GM23338 (cell line): Measurements from ENCODE around the gene EPGN. TPM values are rescaled to one million over a fixed set of nuclear protein-coding genes. Genes with fewer than 3 reads are reported as not detected.
"Not testable (repeated sequence)": the region's sequence is repeated elsewhere in the genome, so short reads cannot be mapped to it uniquely, and the experiment has no call there.

Experiments used
- ATAC-seq: fragments of 200-7000 bp; cut with Tn5 transposase; 3 replicates; pipeline ENCODE4 v1.9.1; 2020
- DNase-seq: peaks from one replicate; pipeline ENCODE4 v3.0.0-alpha.2; 2015; ENCODE audit warnings: low spot score
- H2AFZ ChIP-seq: fragments of 200-600 bp; sonication (generic); 2 replicates; pipeline ENCODE4 v1.8.0; 2016; ENCODE audit warnings: antibody characterized with exemption, mild to moderate bottlenecking, moderate library complexity
- H3F3A ChIP-seq: fragments of 200-600 bp; sonication (generic); replicated peaks from 2 replicates; pipeline ENCODE4 v1.8.0; 2017; ENCODE audit warnings: antibody characterized with exemption, mixed run types, low read depth
- H3K27ac ChIP-seq: fragments of 200-600 bp; sonication (generic); 2 replicates; pipeline ENCODE4 v1.6.1; 2016; ENCODE audit warnings: low read depth
- H3K27me3 ChIP-seq: fragments of 200-600 bp; sonication (generic); 2 replicates; pipeline ENCODE4 v1.8.0; 2016; ENCODE audit warnings: mild to moderate bottlenecking, mixed run types, moderate library complexity; ENCODE audit not compliant: insufficient read depth
- H3K36me3 ChIP-seq: fragments of 200-600 bp; sonication (generic); 2 replicates; pipeline ENCODE4 v1.8.0; 2016; ENCODE audit warnings: mild to moderate bottlenecking; ENCODE audit not compliant: insufficient read depth
- H3K4me1 ChIP-seq: fragments of 200-600 bp; sonication (generic); 2 replicates; pipeline ENCODE4 v1.8.0; 2016; ENCODE audit warnings: mild to moderate bottlenecking, moderate library complexity; ENCODE audit not compliant: insufficient read depth
- H3K4me2 ChIP-seq: fragments of 200-600 bp; sonication (generic); 2 replicates; pipeline ENCODE4 v1.7.1; 2017; ENCODE audit warnings: mixed run types
- H3K4me3 ChIP-seq: fragments of 200-600 bp; sonication (generic); 2 replicates; pipeline ENCODE4 v1.6.1; 2016; ENCODE audit warnings: mixed run types
- H3K79me2 ChIP-seq: fragments of 200-600 bp; sonication (generic); replicated peaks from 2 replicates; pipeline ENCODE4 v1.8.0; 2017; ENCODE audit warnings: mild to moderate bottlenecking; ENCODE audit not compliant: insufficient read depth
- H3K9me2 ChIP-seq: fragments of 200-600 bp; sonication (generic); 2 replicates; pipeline ENCODE4 v1.8.0; 2017; ENCODE audit not compliant: insufficient read depth
- H4K20me1 ChIP-seq: fragments of 200-600 bp; sonication (generic); replicated peaks from 2 replicates; pipeline ENCODE4 v1.8.0; 2017; ENCODE audit warnings: mild to moderate bottlenecking; ENCODE audit not compliant: insufficient read depth
- H3K27ac Mint-ChIP-seq: 2 replicates; pipeline ENCODE4 v1.8.0; 2020; ENCODE audit warnings: inconsistent platforms, mild to moderate bottlenecking, moderate library complexity, mixed read lengths
- H3K27me3 Mint-ChIP-seq: 3 replicates; pipeline ENCODE4 v1.8.0; 2022; ENCODE audit warnings: low read depth, mild to moderate bottlenecking, moderate library complexity, mixed read lengths, inconsistent platforms; ENCODE audit not compliant: insufficient read depth, poor library complexity
- H3K36me3 Mint-ChIP-seq: 3 replicates; pipeline ENCODE4 v1.8.0; 2021; ENCODE audit warnings: low read depth, mild to moderate bottlenecking, inconsistent platforms, moderate library complexity, mixed read lengths
- H3K4me1 Mint-ChIP-seq: 3 replicates; pipeline ENCODE4 v1.8.0; 2020; ENCODE audit warnings: mild to moderate bottlenecking, inconsistent platforms, mixed read lengths
- H3K4me3 Mint-ChIP-seq: 3 replicates; pipeline ENCODE4 v1.8.0; 2021; ENCODE audit warnings: moderate library complexity, mild to moderate bottlenecking, inconsistent platforms, mixed read lengths
- H3K9me3 Mint-ChIP-seq: 3 replicates; pipeline ENCODE4 v1.8.0; 2020; ENCODE audit warnings: moderate library complexity, mild to moderate bottlenecking, inconsistent platforms, mixed read lengths
- CREB1 ChIP-seq: fragments of 250-450 bp; sonication (Bioruptor Pico); IDR thresholded peaks from 2 replicates; pipeline ENCODE4 v1.5.0; 2020; ENCODE audit warnings: low read depth, mild to moderate bottlenecking, moderate library complexity
- EZH2 ChIP-seq: fragments of 200-600 bp; sonication (generic); IDR thresholded peaks from one replicate; pipeline ENCODE4 v1.8.0; 2017; ENCODE audit warnings: antibody characterized with exemption, mild to moderate bottlenecking, low read depth; ENCODE audit not compliant: unreplicated experiment
- JUNB ChIP-seq: IDR thresholded peaks from one replicate; pipeline ENCODE4 v1.6.1; 2016; ENCODE audit warnings: antibody characterized with exemption; ENCODE audit not compliant: unreplicated experiment
- POLR2AphosphoS5 ChIP-seq: IDR thresholded peaks from 2 replicates; pipeline ENCODE4 v1.6.1; 2016; ENCODE audit warnings: antibody characterized with exemption, low read depth
- REST ChIP-seq: IDR thresholded peaks from one replicate; pipeline ENCODE4 v1.6.1; 2018; ENCODE audit warnings: antibody characterized with exemption; ENCODE audit not compliant: unreplicated experiment
- STAT1 ChIP-seq: IDR thresholded peaks from one replicate; pipeline ENCODE4 v1.6.1; 2016; ENCODE audit warnings: antibody characterized with exemption; ENCODE audit not compliant: unreplicated experiment
- ZNF114 ChIP-seq: fragments of 250-450 bp; sonication (Bioruptor Pico); IDR thresholded peaks from 2 replicates; pipeline ENCODE4 v1.5.0; 2020; ENCODE audit warnings: mild to moderate bottlenecking, moderate library complexity
- ZNF331 ChIP-seq: fragments of 250-450 bp; sonication (Bioruptor Pico); IDR thresholded peaks from 2 replicates; pipeline ENCODE4 v1.5.0; 2020; ENCODE audit warnings: low read depth, mild to moderate bottlenecking, moderate library complexity
- ZNF462 ChIP-seq: fragments of 250-450 bp; sonication (Bioruptor Pico); IDR thresholded peaks from 2 replicates; pipeline ENCODE4 v1.5.0; 2020; ENCODE audit warnings: mild to moderate bottlenecking, moderate library complexity
- polyA plus RNA-seq: library from polyadenylated mRNA; unstranded; fragments of >200 nt; fragmentation: Nextera tagmentation; extraction: Ambion mirVana; gene quantifications from 2 replicates; pipeline ENCODE4 v1.2.1, GENCODE V29; 2016
- total RNA-seq: library from RNA; depleted of rRNA; stranded (reverse); fragments of >200 nt; shearing (Covaris generic); gene quantifications from 2 replicates; pipeline ENCODE4 v1.2.3, GENCODE V29; 2014

Gene EPGN
- total and polyA plus RNA-seq, 2 experiments from 2014 or later: not detected

- H3K27ac ChIP-seq: no peak overlapping the region
- no peaks in the 10 kb centered on the region for H3K79me2 ChIP-seq
- Mint-ChIP-seq H3K9me3 (peaks cover 33% of the 10 kb centered on the region), H3K4me1 (no peaks in the 10 kb centered on the region), H3K36me3 (peaks cover 32% of the 10 kb centered on the region), H3K27ac (no peak overlapping the region), H3K4me3 (no peak overlapping the region), H3K27me3 (peaks cover 4% of the 10 kb centered on the region)
- H3K36me3 ChIP-seq: no peaks in the 10 kb centered on the region
- no peak overlapping the region for H2AFZ ChIP-seq
- H4K20me1 ChIP-seq: no peaks in the 10 kb centered on the region
- H3K27me3 ChIP-seq: no peaks in the 10 kb centered on the region
- H3K4me1 ChIP-seq: no peaks in the 10 kb centered on the region
- no peak overlapping the region for H3K4me3 ChIP-seq
- H3K4me2 ChIP-seq: no peak overlapping the region
- ATAC-seq (no peak), DNase-seq (no peak)
- no peaks in the 10 kb centered on the region for H3F3A ChIP-seq
- TF ChIP-seq CREB1 (CRISPR knock-in tag): no peak
- TF ChIP-seq STAT1: no peak
- peaks cover 7% of the 10 kb centered on the region for H3K9me2 ChIP-seq
These were observed 31.2 kb downstream of the EPGN start for GRCh38 chr4:74339501-74339900.

- peaks cover 42% of the 10 kb centered on the region for H3K9me3 Mint-ChIP-seq
- H3K4me3 Mint-ChIP-seq: not testable (repeated sequence)
These were observed 32.2 kb downstream of the EPGN start for GRCh38 chr4:74340421-74340820.

GRCh38 chr4:74344031-74344430 lies 35.8 kb downstream of the EPGN start:
- H3K36me3 ChIP-seq: peaks cover 12% of the 10 kb centered on the region; the same call in 1 of the 2 replicates
- no peak overlapping the region for H3K27ac ChIP-seq
- no peak overlapping the region for H3K27ac Mint-ChIP-seq
- H3K4me1 Mint-ChIP-seq: no peaks in the 10 kb centered on the region
- no peak overlapping the region for H3K4me3 ChIP-seq
- no peaks in the 10 kb centered on the region for H3K4me1 ChIP-seq
- H3K36me3 Mint-ChIP-seq: peaks cover 41% of the 10 kb centered on the region
- no peak overlapping the region for H3K4me2 ChIP-seq
- no peak overlapping the region for H3K4me3 Mint-ChIP-seq
- peaks cover 47% of the 10 kb centered on the region for H3K9me3 Mint-ChIP-seq
- no peaks in the 10 kb centered on the region for H3F3A ChIP-seq
- no peaks in the 10 kb centered on the region for H4K20me1 ChIP-seq
- H3K27me3 ChIP-seq: no peaks in the 10 kb centered on the region
- H3K9me2 ChIP-seq: no peaks in the 10 kb centered on the region
- ATAC-seq: no peak
- no peaks in the 10 kb centered on the region for H3K79me2 ChIP-seq
- no peak overlapping the region for H2AFZ ChIP-seq
- no peak for DNase-seq
- peaks cover 7% of the 10 kb centered on the region for H3K27me3 Mint-ChIP-seq
- no peak for TF ChIP-seq ZNF114
- no peak for TF ChIP-seq ZNF462 (CRISPR knock-in tag)
- TF ChIP-seq POLR2AphosphoS5: no peak
- no peak for TF ChIP-seq JUNB
- no peak for TF ChIP-seq REST
- TF ChIP-seq ZNF331 (CRISPR knock-in tag): no peak
- no peak for TF ChIP-seq EZH2

More at GRCh38 chr4:74340421-74340820, 32.2 kb downstream of the EPGN start:
- not testable (repeated sequence) for H3K4me3 ChIP-seq, H3F3A ChIP-seq, H3K4me1 Mint-ChIP-seq, ATAC-seq, H3K27ac Mint-ChIP-seq, DNase-seq, H3K27ac ChIP-seq, H3K4me1 ChIP-seq, H3K36me3 ChIP-seq, H3K27me3 Mint-ChIP-seq, H3K9me2 ChIP-seq, H3K27me3 ChIP-seq, H2AFZ ChIP-seq, H3K79me2 ChIP-seq, H4K20me1 ChIP-seq, H3K4me2 ChIP-seq
- peaks cover 37% of the 10 kb centered on the region for H3K36me3 Mint-ChIP-seq
